ENCODE results near the gene DEUP1. TPM values are rescaled to one million over a fixed set of nuclear protein-coding genes. Genes with fewer than 3 reads are reported as not detected.

DEUP1 gene
- total RNA-seq, 1 experiment from 2014 or later, result not detected

- no peak for DNase-seq (ENCODE audit: low read depth, low spot score)
- H4K20me1 ChIP-seq (ENCODE audit: insufficient read depth), result no peaks in the 10 kb centered on the region
- no peaks in the 10 kb centered on the region for H3K9me3 ChIP-seq (ENCODE audit: control insufficient read depth in 1 of 2, insufficient read depth in 1 of 2, low read depth in 1 of 2, low read length in 2 of 2)
- POLR2A ChIA-PET, result no interaction called here
- H3K27ac ChIP-seq (ENCODE audit: low read depth, low read length), result no peak overlapping the region
- ATAC-seq, result no peak
- H3K4me3 ChIP-seq (replicated peaks in 1 of 2; ENCODE audit: low read depth in 1 of 2, low read length in 2 of 2), result no peak overlapping the region
- H3K4me2 ChIP-seq (ENCODE audit: low read length), result no peak overlapping the region
- RAD21 ChIA-PET (ENCODE audit: low non-redundant PET in 1 of 2, low total read pairs in 2 of 2, uncharacterized antibody in 2 of 2, unreplicated experiment in 2 of 2), result no interaction called here
- H3K9me2 ChIP-seq (ENCODE audit: insufficient read depth), result no peaks in the 10 kb centered on the region
- no peak overlapping the region for H2AFZ ChIP-seq (ENCODE audit: low read depth, low read length, poor library complexity, severe bottlenecking)
- no peaks in the 10 kb centered on the region for H3K36me3 ChIP-seq (ENCODE audit: control insufficient read depth in 1 of 2, insufficient read depth in 2 of 2, low read length in 2 of 2)
- TF ChIP-seq MAX (IDR thresholded peaks at IDR 0.05) (no peak), FOSL1 (IDR thresholded peaks at IDR 0.05; ENCODE audit: low read depth) (no peak), TCF7L2 (IDR thresholded peaks at IDR 0.05; ENCODE audit: borderline replicate concordance, extremely low read depth, insufficient read depth, insufficient read length) (no peak), ATF3 (IDR thresholded peaks at IDR 0.05) (no peak), ZFX (IDR thresholded peaks at IDR 0.05) (no peak), RAD21 (IDR thresholded peaks at IDR 0.05; ENCODE audit: low read depth) (no peak), REST (IDR thresholded peaks at IDR 0.05; ENCODE audit: low read depth) (no peak), EZH2phosphoT487 (IDR thresholded peaks at IDR 0.05; ENCODE audit: borderline replicate concordance) (no peak), YY1 (IDR thresholded peaks at IDR 0.05; ENCODE audit: extremely low read depth, insufficient replicate concordance, low read depth, low read length) (no peak), CEBPB (IDR thresholded peaks at IDR 0.05; ENCODE audit: low read depth) (no peak), POLR2AphosphoS5 (IDR thresholded peaks at IDR 0.05; ENCODE audit: low read depth, low read length) (no peak)
- no peaks in the 10 kb centered on the region for H3K4me1 ChIP-seq (ENCODE audit: control insufficient read depth in 1 of 2, insufficient read depth in 2 of 2, low read length in 2 of 2)
- no peaks in the 10 kb centered on the region for H3K27me3 ChIP-seq (ENCODE audit: insufficient read depth, low read length)
- CTCF ChIA-PET, result no interaction called here
- H3K79me2 ChIP-seq (ENCODE audit: insufficient read depth, low read length), result no peaks in the 10 kb centered on the region
- H3K9ac ChIP-seq (ENCODE audit: low read length), result no peak overlapping the region
- intact Hi-C loops (cut with micrococcal nuclease), result no loop called here
- no TSS peak for BruUV-seq (replicated peaks)
Observed at GRCh38 chr11:93476796-93477195, 146.3 kb downstream of the DEUP1 start.
